ENCODE data around the gene AKT1S1.

Gene AKT1S1

DNA sequence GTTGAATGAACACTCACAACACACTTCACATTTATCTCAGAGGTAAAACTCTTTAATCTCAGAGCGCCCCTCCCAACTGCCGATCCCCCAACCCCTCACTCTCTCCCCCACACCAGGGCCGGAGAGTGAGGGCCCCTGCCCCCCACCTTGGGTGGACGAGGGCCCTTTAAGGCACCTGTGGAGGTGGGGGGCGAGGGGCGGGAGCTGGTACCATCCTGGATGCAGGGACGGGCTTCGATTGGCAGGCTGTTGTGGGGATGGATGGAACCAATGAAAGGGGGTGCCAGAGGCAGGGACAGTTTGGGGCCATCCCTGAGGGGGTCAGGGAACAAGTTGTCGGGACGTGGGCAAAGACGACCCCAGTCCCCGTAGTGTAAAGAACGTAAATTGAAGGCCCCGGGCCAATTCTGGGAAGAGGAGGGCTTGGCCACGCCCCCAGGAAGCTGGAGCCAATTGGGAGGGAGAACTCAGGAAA, 8.1 kb downstream of the AKT1S1 start:
- TF ChIP-seq, protein P1, sequence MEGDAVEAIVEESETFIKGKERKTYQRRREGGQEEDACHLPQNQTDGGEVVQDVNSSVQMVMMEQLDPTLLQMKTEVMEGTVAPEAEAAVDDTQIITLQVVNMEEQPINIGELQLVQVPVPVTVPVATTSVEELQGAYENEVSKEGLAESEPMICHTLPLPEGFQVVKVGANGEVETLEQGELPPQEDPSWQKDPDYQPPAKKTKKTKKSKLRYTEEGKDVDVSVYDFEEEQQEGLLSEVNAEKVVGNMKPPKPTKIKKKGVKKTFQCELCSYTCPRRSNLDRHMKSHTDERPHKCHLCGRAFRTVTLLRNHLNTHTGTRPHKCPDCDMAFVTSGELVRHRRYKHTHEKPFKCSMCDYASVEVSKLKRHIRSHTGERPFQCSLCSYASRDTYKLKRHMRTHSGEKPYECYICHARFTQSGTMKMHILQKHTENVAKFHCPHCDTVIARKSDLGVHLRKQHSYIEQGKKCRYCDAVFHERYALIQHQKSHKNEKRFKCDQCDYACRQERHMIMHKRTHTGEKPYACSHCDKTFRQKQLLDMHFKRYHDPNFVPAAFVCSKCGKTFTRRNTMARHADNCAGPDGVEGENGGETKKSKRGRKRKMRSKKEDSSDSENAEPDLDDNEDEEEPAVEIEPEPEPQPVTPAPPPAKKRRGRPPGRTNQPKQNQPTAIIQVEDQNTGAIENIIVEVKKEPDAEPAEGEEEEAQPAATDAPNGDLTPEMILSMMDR (IDR thresholded peaks at IDR 0.05; ENCODE audit: unreplicated experiment in 3 of 3), result no peak
- Mint-ChIP-seq H3K9me3 (no peaks in the 10 kb centered on the region), H3K27ac (peak overlapping the region in 1 of 3 experiments; percentile 100), H3K4me1 (peaks cover 38% of the 10 kb centered on the region), H3K36me3 (ENCODE audit: low read depth) (peaks cover 17% of the 10 kb centered on the region), H3K4me3 (no peak overlapping the region), H3K27me3 (ENCODE audit: low read depth) (no peaks in the 10 kb centered on the region)

- Mint-ChIP-seq H3K9me3 (no peaks in the 10 kb centered on the region), H3K27ac (peak within 1 kb of the TSS in 2 of 3 experiments; percentile 98 to 100), H3K36me3 (ENCODE audit: low read depth) (peaks cover 22% of the 10 kb centered on the region), H3K27me3 (ENCODE audit: low read depth) (no peaks in the 10 kb centered on the region), H3K4me1 (peaks cover 42% of the 10 kb centered on the region), H3K4me3 (no peak within 1 kb of the TSS)
- TF ChIP-seq, protein P1 (IDR thresholded peaks at IDR 0.05; ENCODE audit: unreplicated experiment in 3 of 3), result no peak
These were observed 10.0 kb downstream of the AKT1S1 start, which contains the start of gene PNKP for GRCh38 chr19:49866933-49867782. PNKP (minus strand) TSS chr19:49867576; CDS start chr19:49867204, 372 bp downstream.

DNA sequence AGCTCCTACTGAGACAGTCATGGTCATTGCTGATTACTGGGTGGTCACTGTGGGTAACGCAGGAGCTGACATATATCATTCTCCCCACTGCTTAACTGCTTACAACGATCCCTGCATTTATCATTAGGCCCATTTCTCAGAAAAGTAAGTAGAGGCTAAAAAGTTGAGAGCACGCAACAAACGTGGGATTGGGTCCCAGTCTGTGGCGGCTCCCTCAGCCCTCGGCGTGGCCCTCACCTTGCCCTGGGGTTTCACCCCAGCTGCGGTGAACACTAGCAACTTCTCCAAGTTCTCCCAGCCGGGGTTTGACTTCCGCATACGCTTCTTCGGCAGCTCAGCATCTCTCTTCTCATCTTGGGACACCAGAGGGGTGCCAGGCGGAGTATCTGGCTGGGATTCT, 12.3 kb downstream of the AKT1S1 start:
- Mint-ChIP-seq H3K4me3 (no peak overlapping the region), H3K27ac (peak overlapping the region in 2 of 3 experiments; percentile 71 to 100), H3K9me3 (no peaks in the 10 kb centered on the region), H3K4me1 (peaks cover 33% of the 10 kb centered on the region), H3K27me3 (ENCODE audit: low read depth) (no peaks in the 10 kb centered on the region), H3K36me3 (ENCODE audit: low read depth) (peaks cover 20% of the 10 kb centered on the region)
- TF ChIP-seq, protein P1 (IDR thresholded peaks at IDR 0.05; ENCODE audit: unreplicated experiment in 3 of 3), result no peak

DNA sequence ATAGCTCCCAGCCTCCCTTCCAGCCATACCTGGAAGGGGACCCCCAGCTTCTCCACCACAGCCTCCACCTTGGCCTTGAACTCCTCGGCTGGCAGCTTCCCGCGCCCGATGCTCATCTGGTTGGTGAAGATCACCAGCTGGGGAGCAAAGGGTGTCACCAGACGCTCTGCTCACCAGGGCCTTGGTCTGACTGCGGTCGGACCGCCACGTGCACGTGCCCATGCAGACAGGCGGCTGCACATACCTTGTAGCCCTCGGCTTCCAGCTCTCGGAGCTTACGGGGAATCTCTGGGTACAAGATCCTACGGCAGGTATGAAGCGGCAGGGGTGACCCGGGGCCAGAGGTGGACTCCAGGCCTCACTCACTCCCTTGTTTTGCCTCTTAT, 13.2 kb downstream of the AKT1S1 start:
- H3K9me3 Mint-ChIP-seq, result no peaks in the 10 kb centered on the region
- H3K4me1 Mint-ChIP-seq, result peaks cover 33% of the 10 kb centered on the region
- peak overlapping the region in 2 of 3 experiments; percentile 21 to 35 for H3K4me3 Mint-ChIP-seq
- no peak overlapping the region for H3K27ac Mint-ChIP-seq
- peaks cover 22% of the 10 kb centered on the region for H3K36me3 Mint-ChIP-seq (ENCODE audit: low read depth)
- TF ChIP-seq, protein P1 (IDR thresholded peaks at IDR 0.05; ENCODE audit: unreplicated experiment in 3 of 3), result no peak
- H3K27me3 Mint-ChIP-seq (ENCODE audit: low read depth), result no peaks in the 10 kb centered on the region

DNA sequence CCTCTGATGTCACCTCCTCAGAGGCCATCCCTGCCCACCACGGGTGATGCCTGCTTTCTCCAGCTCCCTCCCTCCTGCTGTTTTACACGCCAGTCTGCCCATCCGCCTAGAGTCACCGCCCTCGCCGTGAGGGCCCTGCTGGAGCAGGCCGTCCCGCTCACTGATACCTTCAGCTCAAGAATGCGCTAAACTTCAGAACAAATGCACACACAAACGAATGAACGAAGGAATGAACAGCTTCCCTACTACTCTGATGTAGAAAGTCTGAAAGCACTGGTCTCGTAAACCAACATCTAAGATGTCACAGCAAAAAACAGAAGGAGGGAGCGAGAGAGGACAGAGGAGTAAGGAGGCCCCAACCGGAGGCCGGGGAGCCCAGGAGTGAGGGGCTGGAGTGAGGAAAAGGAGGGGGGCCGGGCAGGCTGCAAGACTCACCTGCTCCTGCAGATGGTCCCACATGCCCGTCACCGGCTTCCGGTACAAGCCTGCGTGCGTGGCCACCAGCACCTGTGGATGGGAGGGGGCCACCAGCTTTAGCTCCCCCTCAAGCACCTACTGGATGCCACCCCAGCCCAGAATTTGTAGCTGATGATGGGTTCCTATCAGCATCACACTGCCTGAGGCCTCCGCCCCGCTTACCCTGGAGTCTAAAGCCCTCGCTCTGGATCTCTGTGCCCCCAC, 13.8 kb downstream of the AKT1S1 start:
- H3K4me3 Mint-ChIP-seq, result peak overlapping the region; percentile 13 to 47 (median 28)
- H3K4me1 Mint-ChIP-seq, result peaks cover 33% of the 10 kb centered on the region

More for the DNA sequence above, 13.8 kb downstream of the AKT1S1 start:
- Mint-ChIP-seq H3K27me3 (ENCODE audit: low read depth) (no peaks in the 10 kb centered on the region), H3K36me3 (ENCODE audit: low read depth) (peaks cover 26% of the 10 kb centered on the region), H3K27ac (peak overlapping the region in 2 of 3 experiments; percentile 18 to 22), H3K9me3 (no peaks in the 10 kb centered on the region)
- TF ChIP-seq, protein P1 (IDR thresholded peaks at IDR 0.05; ENCODE audit: unreplicated experiment in 3 of 3), result no peak

Data from nephron (organoid).